GM23338 (cell line): ENCODE results near the gene TRAPPC2B. TPM values are rescaled to one million over a fixed set of nuclear protein-coding genes. Genes with fewer than 3 reads are reported as not detected.

Source experiments
- ATAC-seq: fragments of 200-7000 bp; cut with Tn5 transposase; 3 replicates; pipeline ENCODE4 v1.9.1; 2020
- DNase-seq: peaks from one replicate; pipeline ENCODE4 v3.0.0-alpha.2; 2015; ENCODE audit warnings: low spot score
- H2AFZ ChIP-seq: fragments of 200-600 bp; sonication (generic); 2 replicates; pipeline ENCODE4 v1.8.0; 2016; ENCODE audit warnings: antibody characterized with exemption, mild to moderate bottlenecking, moderate library complexity
- H3F3A ChIP-seq: fragments of 200-600 bp; sonication (generic); replicated peaks from 2 replicates; pipeline ENCODE4 v1.8.0; 2017; ENCODE audit warnings: antibody characterized with exemption, mixed run types, low read depth
- H3K27ac ChIP-seq: fragments of 200-600 bp; sonication (generic); 2 replicates; pipeline ENCODE4 v1.6.1; 2016; ENCODE audit warnings: low read depth
- H3K27me3 ChIP-seq: fragments of 200-600 bp; sonication (generic); 2 replicates; pipeline ENCODE4 v1.8.0; 2016; ENCODE audit warnings: mild to moderate bottlenecking, mixed run types, moderate library complexity; ENCODE audit not compliant: insufficient read depth
- H3K36me3 ChIP-seq: fragments of 200-600 bp; sonication (generic); 2 replicates; pipeline ENCODE4 v1.8.0; 2016; ENCODE audit warnings: mild to moderate bottlenecking; ENCODE audit not compliant: insufficient read depth
- H3K4me1 ChIP-seq: fragments of 200-600 bp; sonication (generic); 2 replicates; pipeline ENCODE4 v1.8.0; 2016; ENCODE audit warnings: mild to moderate bottlenecking, moderate library complexity; ENCODE audit not compliant: insufficient read depth
- H3K4me2 ChIP-seq: fragments of 200-600 bp; sonication (generic); 2 replicates; pipeline ENCODE4 v1.7.1; 2017; ENCODE audit warnings: mixed run types
- H3K4me3 ChIP-seq: fragments of 200-600 bp; sonication (generic); 2 replicates; pipeline ENCODE4 v1.6.1; 2016; ENCODE audit warnings: mixed run types
- H3K79me2 ChIP-seq: fragments of 200-600 bp; sonication (generic); replicated peaks from 2 replicates; pipeline ENCODE4 v1.8.0; 2017; ENCODE audit warnings: mild to moderate bottlenecking; ENCODE audit not compliant: insufficient read depth
- H3K9me2 ChIP-seq: fragments of 200-600 bp; sonication (generic); 2 replicates; pipeline ENCODE4 v1.8.0; 2017; ENCODE audit not compliant: insufficient read depth
- H4K20me1 ChIP-seq: fragments of 200-600 bp; sonication (generic); replicated peaks from 2 replicates; pipeline ENCODE4 v1.8.0; 2017; ENCODE audit warnings: mild to moderate bottlenecking; ENCODE audit not compliant: insufficient read depth
- H3K27ac Mint-ChIP-seq: 2 replicates; pipeline ENCODE4 v1.8.0; 2020; ENCODE audit warnings: inconsistent platforms, mild to moderate bottlenecking, moderate library complexity, mixed read lengths
- H3K27me3 Mint-ChIP-seq: 3 replicates; pipeline ENCODE4 v1.8.0; 2022; ENCODE audit warnings: low read depth, mild to moderate bottlenecking, moderate library complexity, mixed read lengths, inconsistent platforms; ENCODE audit not compliant: insufficient read depth, poor library complexity
- H3K36me3 Mint-ChIP-seq: 3 replicates; pipeline ENCODE4 v1.8.0; 2021; ENCODE audit warnings: low read depth, mild to moderate bottlenecking, inconsistent platforms, moderate library complexity, mixed read lengths
- H3K4me1 Mint-ChIP-seq: 3 replicates; pipeline ENCODE4 v1.8.0; 2020; ENCODE audit warnings: mild to moderate bottlenecking, inconsistent platforms, mixed read lengths
- H3K4me3 Mint-ChIP-seq: 3 replicates; pipeline ENCODE4 v1.8.0; 2021; ENCODE audit warnings: moderate library complexity, mild to moderate bottlenecking, inconsistent platforms, mixed read lengths
- H3K9me3 Mint-ChIP-seq: 3 replicates; pipeline ENCODE4 v1.8.0; 2020; ENCODE audit warnings: moderate library complexity, mild to moderate bottlenecking, inconsistent platforms, mixed read lengths
- CREB1 ChIP-seq: fragments of 250-450 bp; sonication (Bioruptor Pico); IDR thresholded peaks from 2 replicates; pipeline ENCODE4 v1.5.0; 2020; ENCODE audit warnings: low read depth, mild to moderate bottlenecking, moderate library complexity
- CTCF ChIP-seq, 2 experiments: fragments of 200-600 bp in 1 of 2; sonication (generic) in 1 of 2; conservative IDR thresholded peaks; 2 replicates each; pipeline versions ENCODE4 v1.5.1 to v1.6.1; 2016 to 2017; ENCODE audit warnings: antibody characterized with exemption in 2 of 2, low read depth in 2 of 2, mild to moderate bottlenecking in 2 of 2, moderate library complexity in 1 of 2
- EZH2 ChIP-seq: fragments of 200-600 bp; sonication (generic); IDR thresholded peaks from one replicate; pipeline ENCODE4 v1.8.0; 2017; ENCODE audit warnings: antibody characterized with exemption, mild to moderate bottlenecking, low read depth; ENCODE audit not compliant: unreplicated experiment
- EZH2phosphoT487 ChIP-seq: fragments of 200-600 bp; sonication (generic); IDR thresholded peaks from one replicate; pipeline ENCODE4 v1.8.1; 2018; ENCODE audit warnings: antibody characterized with exemption; ENCODE audit not compliant: unreplicated experiment
- JUNB ChIP-seq: IDR thresholded peaks from one replicate; pipeline ENCODE4 v1.6.1; 2016; ENCODE audit warnings: antibody characterized with exemption; ENCODE audit not compliant: unreplicated experiment
- POLR2AphosphoS5 ChIP-seq: IDR thresholded peaks from 2 replicates; pipeline ENCODE4 v1.6.1; 2016; ENCODE audit warnings: antibody characterized with exemption, low read depth
- STAT1 ChIP-seq: IDR thresholded peaks from one replicate; pipeline ENCODE4 v1.6.1; 2016; ENCODE audit warnings: antibody characterized with exemption; ENCODE audit not compliant: unreplicated experiment
- ZNF114 ChIP-seq: fragments of 250-450 bp; sonication (Bioruptor Pico); IDR thresholded peaks from 2 replicates; pipeline ENCODE4 v1.5.0; 2020; ENCODE audit warnings: mild to moderate bottlenecking, moderate library complexity
- ZNF331 ChIP-seq: fragments of 250-450 bp; sonication (Bioruptor Pico); IDR thresholded peaks from 2 replicates; pipeline ENCODE4 v1.5.0; 2020; ENCODE audit warnings: low read depth, mild to moderate bottlenecking, moderate library complexity
- polyA plus RNA-seq: library from polyadenylated mRNA; unstranded; fragments of >200 nt; fragmentation: Nextera tagmentation; extraction: Ambion mirVana; gene quantifications from 2 replicates; pipeline ENCODE4 v1.2.1, GENCODE V29; 2016
- total RNA-seq: library from RNA; depleted of rRNA; stranded (reverse); fragments of >200 nt; shearing (Covaris generic); gene quantifications from 2 replicates; pipeline ENCODE4 v1.2.3, GENCODE V29; 2014
- TF ChIP-seq, protein P1 (sequence below): IDR thresholded peaks from one replicate; pipeline ENCODE4 v1.6.1; 2018; ENCODE audit warnings: antibody characterized with exemption; ENCODE audit not compliant: unreplicated experiment
- TF ChIP-seq, protein P2 (sequence below): IDR thresholded peaks from 2 replicates; pipeline ENCODE4 v1.6.1; 2016; ENCODE audit warnings: antibody characterized with exemption
- TF ChIP-seq, protein P3 (sequence below): fragments of 250-450 bp; sonication (Bioruptor Pico); IDR thresholded peaks from 2 replicates; pipeline ENCODE4 v1.5.0; 2020; ENCODE audit warnings: mild to moderate bottlenecking, moderate library complexity

The TRAPPC2B gene
- total and polyA plus RNA-seq, 2 experiments from 2014 or later, result 17.1 to 55.2 TPM

DNA sequence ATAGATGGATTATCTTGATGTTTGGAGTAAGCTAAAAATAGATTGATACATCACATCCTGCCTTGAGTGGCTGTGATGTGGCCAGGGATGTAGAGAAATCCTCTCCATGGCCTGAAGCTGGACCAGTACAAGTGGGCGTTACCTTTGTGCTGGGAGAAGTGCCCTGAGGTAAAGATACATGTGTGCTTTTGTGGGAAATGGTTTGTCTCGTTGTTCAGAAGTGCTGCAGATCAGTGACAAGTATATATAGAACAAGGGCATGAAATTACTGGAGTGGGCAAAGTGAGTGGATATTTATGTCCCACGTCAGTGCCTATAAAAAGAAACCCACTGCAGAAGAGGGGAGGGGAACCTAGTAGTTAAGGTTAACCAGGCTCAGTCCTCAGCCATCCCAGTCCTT lies 24.5 kb upstream of the TRAPPC2B start:
- Histone ChIP-seq H4K20me1 (no peaks in the 10 kb centered on the region), H3K4me1 (no peaks in the 10 kb centered on the region), H2AFZ (no peak overlapping the region), H3K9me2 (no peaks in the 10 kb centered on the region), H3F3A (no peaks in the 10 kb centered on the region), H3K27ac (no peak overlapping the region), H3K4me2 (no peak overlapping the region), H3K79me2 (no peaks in the 10 kb centered on the region), H3K4me3 (no peak overlapping the region), H3K27me3 (no peaks in the 10 kb centered on the region), H3K36me3 (no peaks in the 10 kb centered on the region)
- ATAC-seq, result no peak
- Mint-ChIP-seq H3K27me3 (no peaks in the 10 kb centered on the region), H3K4me1 (no peaks in the 10 kb centered on the region; the same call in 1 of the 3 replicates), H3K27ac (no peak overlapping the region), H3K36me3 (no peaks in the 10 kb centered on the region), H3K9me3 (no peaks in the 10 kb centered on the region), H3K4me3 (no peak overlapping the region)
- TF ChIP-seq ZNF331 (CRISPR knock-in tag) (no peak), EZH2phosphoT487 (no peak), CREB1 (CRISPR knock-in tag) (no peak), POLR2AphosphoS5 (no peak), ZNF114 (no peak), EZH2 (no peak), STAT1 (no peak), JUNB (no peak), CTCF (conservative IDR thresholded peaks at IDR 0.05; ENCODE audit: low read depth in 2 of 2) (no peak)
- TF ChIP-seq, protein P1, sequence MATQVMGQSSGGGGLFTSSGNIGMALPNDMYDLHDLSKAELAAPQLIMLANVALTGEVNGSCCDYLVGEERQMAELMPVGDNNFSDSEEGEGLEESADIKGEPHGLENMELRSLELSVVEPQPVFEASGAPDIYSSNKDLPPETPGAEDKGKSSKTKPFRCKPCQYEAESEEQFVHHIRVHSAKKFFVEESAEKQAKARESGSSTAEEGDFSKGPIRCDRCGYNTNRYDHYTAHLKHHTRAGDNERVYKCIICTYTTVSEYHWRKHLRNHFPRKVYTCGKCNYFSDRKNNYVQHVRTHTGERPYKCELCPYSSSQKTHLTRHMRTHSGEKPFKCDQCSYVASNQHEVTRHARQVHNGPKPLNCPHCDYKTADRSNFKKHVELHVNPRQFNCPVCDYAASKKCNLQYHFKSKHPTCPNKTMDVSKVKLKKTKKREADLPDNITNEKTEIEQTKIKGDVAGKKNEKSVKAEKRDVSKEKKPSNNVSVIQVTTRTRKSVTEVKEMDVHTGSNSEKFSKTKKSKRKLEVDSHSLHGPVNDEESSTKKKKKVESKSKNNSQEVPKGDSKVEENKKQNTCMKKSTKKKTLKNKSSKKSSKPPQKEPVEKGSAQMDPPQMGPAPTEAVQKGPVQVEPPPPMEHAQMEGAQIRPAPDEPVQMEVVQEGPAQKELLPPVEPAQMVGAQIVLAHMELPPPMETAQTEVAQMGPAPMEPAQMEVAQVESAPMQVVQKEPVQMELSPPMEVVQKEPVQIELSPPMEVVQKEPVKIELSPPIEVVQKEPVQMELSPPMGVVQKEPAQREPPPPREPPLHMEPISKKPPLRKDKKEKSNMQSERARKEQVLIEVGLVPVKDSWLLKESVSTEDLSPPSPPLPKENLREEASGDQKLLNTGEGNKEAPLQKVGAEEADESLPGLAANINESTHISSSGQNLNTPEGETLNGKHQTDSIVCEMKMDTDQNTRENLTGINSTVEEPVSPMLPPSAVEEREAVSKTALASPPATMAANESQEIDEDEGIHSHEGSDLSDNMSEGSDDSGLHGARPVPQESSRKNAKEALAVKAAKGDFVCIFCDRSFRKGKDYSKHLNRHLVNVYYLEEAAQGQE, result no peak
- TF ChIP-seq, protein P2, sequence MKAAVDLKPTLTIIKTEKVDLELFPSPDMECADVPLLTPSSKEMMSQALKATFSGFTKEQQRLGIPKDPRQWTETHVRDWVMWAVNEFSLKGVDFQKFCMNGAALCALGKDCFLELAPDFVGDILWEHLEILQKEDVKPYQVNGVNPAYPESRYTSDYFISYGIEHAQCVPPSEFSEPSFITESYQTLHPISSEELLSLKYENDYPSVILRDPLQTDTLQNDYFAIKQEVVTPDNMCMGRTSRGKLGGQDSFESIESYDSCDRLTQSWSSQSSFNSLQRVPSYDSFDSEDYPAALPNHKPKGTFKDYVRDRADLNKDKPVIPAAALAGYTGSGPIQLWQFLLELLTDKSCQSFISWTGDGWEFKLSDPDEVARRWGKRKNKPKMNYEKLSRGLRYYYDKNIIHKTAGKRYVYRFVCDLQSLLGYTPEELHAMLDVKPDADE, result no peak
- TF ChIP-seq, protein P3, sequence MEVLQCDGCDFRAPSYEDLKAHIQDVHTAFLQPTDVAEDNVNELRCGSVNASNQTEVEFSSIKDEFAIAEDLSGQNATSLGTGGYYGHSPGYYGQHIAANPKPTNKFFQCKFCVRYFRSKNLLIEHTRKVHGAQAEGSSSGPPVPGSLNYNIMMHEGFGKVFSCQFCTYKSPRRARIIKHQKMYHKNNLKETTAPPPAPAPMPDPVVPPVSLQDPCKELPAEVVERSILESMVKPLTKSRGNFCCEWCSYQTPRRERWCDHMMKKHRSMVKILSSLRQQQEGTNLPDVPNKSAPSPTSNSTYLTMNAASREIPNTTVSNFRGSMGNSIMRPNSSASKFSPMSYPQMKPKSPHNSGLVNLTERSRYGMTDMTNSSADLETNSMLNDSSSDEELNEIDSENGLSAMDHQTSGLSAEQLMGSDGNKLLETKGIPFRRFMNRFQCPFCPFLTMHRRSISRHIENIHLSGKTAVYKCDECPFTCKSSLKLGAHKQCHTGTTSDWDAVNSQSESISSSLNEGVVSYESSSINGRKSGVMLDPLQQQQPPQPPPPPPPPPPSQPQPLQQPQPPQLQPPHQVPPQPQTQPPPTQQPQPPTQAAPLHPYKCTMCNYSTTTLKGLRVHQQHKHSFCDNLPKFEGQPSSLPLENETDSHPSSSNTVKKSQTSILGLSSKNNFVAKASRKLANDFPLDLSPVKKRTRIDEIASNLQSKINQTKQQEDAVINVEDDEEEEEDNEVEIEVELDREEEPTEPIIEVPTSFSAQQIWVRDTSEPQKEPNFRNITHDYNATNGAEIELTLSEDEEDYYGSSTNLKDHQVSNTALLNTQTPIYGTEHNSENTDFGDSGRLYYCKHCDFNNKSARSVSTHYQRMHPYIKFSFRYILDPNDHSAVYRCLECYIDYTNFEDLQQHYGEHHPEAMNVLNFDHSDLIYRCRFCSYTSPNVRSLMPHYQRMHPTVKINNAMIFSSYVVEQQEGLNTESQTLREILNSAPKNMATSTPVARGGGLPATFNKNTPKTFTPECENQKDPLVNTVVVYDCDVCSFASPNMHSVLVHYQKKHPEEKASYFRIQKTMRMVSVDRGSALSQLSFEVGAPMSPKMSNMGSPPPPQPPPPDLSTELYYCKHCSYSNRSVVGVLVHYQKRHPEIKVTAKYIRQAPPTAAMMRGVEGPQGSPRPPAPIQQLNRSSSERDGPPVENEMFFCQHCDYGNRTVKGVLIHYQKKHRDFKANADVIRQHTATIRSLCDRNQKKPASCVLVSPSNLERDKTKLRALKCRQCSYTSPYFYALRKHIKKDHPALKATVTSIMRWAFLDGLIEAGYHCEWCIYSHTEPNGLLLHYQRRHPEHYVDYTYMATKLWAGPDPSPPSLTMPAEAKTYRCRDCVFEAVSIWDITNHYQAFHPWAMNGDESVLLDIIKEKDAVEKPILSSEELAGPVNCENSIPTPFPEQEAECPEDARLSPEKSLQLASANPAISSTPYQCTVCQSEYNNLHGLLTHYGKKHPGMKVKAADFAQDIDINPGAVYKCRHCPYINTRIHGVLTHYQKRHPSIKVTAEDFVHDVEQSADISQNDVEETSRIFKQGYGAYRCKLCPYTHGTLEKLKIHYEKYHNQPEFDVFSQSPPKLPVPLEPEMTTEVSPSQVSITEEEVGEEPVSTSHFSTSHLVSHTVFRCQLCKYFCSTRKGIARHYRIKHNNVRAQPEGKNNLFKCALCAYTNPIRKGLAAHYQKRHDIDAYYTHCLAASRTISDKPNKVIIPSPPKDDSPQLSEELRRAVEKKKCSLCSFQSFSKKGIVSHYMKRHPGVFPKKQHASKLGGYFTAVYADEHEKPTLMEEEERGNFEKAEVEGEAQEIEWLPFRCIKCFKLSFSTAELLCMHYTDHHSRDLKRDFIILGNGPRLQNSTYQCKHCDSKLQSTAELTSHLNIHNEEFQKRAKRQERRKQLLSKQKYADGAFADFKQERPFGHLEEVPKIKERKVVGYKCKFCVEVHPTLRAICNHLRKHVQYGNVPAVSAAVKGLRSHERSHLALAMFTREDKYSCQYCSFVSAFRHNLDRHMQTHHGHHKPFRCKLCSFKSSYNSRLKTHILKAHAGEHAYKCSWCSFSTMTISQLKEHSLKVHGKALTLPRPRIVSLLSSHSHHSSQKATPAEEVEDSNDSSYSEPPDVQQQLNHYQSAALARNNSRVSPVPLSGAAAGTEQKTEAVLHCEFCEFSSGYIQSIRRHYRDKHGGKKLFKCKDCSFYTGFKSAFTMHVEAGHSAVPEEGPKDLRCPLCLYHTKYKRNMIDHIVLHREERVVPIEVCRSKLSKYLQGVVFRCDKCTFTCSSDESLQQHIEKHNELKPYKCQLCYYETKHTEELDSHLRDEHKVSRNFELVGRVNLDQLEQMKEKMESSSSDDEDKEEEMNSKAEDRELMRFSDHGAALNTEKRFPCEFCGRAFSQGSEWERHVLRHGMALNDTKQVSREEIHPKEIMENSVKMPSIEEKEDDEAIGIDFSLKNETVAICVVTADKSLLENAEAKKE (CRISPR knock-in tag), result no peak
- no peak for DNase-seq
